ENCODE measurements around the gene CRAMP1.

GRCh38 chr16:1632638-1632970, 20.4 kb downstream of the CRAMP1 start:
- TF ChIP-seq POLR2A (IDR thresholded peaks at IDR 0.05), result no peak
- TF ChIP-seq CTCF (IDR thresholded peaks at IDR 0.05), result no peak
